Prostate gland (tissue), 1 donor: ENCODE data around the gene CDH13.

Source experiments
- POLR2A ChIP-seq: fragments of 450-650 bp; IDR thresholded peaks from one replicate; pipeline ENCODE4 v1.6.1; 2016; ENCODE audit warnings: antibody characterized with exemption, mild to moderate bottlenecking
- POLR2AphosphoS5 ChIP-seq: sonication (generic); formaldehyde crosslinking; IDR thresholded peaks from one replicate; pipeline ENCODE4 v1.6.1; 2017; ENCODE audit warnings: antibody characterized with exemption

DNA sequence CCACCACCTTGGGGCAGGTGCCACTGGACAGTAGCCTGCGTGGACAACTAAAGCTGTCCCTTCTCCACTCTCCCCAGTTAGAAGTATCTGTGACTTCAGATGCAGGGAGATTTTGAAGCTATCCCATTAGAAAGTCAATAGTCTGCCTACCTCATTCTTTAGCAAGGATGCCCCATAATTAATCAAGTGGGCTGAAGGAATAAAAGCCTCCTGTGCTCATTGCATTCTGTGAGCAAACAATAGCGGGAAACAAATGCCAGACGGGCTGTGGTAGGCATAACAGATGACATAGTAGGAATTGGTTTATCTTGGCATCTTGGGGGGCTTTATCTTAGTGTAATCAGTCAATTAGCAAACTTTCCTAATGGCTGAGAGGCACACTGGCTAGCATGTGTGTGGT, 1084.3 kb downstream of the CDH13 start:
- no peak for TF ChIP-seq POLR2A
- TF ChIP-seq POLR2AphosphoS5, result no peak
